Measurements from ENCODE around the gene HIVEP3.

Gene HIVEP3

DNA sequence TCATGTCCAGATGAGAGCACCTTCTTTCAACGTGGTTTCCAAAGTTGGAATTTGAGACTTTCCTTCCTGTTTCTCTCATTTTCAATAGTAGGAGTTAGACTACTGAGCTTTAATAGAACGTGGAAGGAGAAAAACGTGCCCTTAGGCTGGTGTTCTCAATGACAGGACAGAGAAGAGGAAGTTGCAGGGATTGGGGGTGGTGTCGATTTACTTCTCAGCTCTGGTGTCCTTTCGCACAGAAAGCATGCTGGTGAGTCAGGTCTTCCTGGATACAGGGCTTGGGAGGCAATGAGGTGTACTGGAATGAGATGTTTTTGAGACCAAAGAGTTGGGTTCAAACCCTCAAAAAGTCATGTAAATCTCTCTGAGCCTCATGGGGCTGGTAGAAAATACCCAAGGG is 67.1 kb downstream of the HIVEP3 start:
- H3K4me1 ChIP-seq (ENCODE audit: insufficient read depth, low read length) = no peaks in the 10 kb centered on the region
- H3K27me3 ChIP-seq (ENCODE audit: insufficient read depth, low read length) = no peaks in the 10 kb centered on the region
- H3K9me3 ChIP-seq (ENCODE audit: insufficient read depth, low read depth, low read length) = no peaks in the 10 kb centered on the region
- H3K9ac ChIP-seq (ENCODE audit: low read depth, low read length) = no peak overlapping the region
- H3K27ac ChIP-seq (ENCODE audit: low read length) = no peak overlapping the region
- no peaks in the 10 kb centered on the region for H3K36me3 ChIP-seq (ENCODE audit: insufficient read depth, low read depth, low read length)
- H3K4me3 ChIP-seq (ENCODE audit: low read length) = no peak overlapping the region

DNA sequence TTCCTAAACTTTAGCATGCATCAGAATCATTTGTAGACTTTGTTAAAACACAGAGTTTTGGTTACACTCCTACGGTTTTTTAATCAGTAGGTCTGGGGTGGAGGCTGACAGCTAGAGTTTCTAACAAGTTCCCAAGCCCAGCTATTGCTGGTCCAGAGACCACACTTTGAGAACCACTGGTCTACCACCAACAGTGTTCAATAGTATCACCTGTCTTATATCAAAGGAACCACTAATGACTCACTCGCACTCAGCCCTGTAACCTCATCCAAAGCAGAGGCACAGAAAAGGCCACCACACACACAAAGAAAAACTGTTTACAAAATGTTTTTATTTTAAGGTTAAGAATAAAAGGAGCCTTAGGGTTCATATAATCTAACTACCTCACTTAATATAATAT is 68.7 kb downstream of the HIVEP3 start:
- no peak overlapping the region for H3K9ac ChIP-seq (ENCODE audit: low read depth, low read length)
- H3K9me3 ChIP-seq (ENCODE audit: insufficient read depth, low read depth, low read length) = no peaks in the 10 kb centered on the region
- H3K27me3 ChIP-seq (ENCODE audit: insufficient read depth, low read length) = no peaks in the 10 kb centered on the region
- H3K4me1 ChIP-seq (ENCODE audit: insufficient read depth, low read length) = no peaks in the 10 kb centered on the region
- no peak overlapping the region for H3K4me3 ChIP-seq (ENCODE audit: low read length)
- H3K27ac ChIP-seq (ENCODE audit: low read length) = no peak overlapping the region
- H3K36me3 ChIP-seq (ENCODE audit: insufficient read depth, low read depth, low read length) = no peaks in the 10 kb centered on the region

DNA sequence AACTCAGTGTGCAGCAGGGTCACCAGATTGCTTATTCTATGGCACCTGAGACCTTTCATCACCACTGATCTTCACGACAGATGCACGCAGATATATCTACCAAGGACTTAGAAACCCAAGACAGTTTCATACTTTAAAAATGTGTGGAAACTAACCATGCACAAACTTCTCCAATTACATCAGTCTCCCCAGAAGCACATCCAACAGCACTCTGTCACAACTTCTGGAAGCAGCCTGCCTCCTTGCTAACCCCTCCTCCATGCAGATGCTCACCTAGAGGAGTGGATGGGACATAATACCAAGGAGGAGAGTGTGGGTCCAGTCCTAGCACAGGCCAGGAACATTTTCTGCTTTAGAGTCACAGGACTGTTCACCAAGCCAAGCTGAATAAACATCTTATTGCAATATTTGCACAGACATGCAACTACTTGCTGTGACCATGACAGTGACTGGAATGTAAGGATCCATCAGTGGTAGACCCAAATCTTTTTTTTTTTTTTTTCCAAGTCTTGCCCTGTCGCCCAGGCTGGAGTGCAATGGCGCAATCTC is 69.4 kb downstream of the HIVEP3 start:
- Histone ChIP-seq H3K27me3 (ENCODE audit: insufficient read depth, low read length) (no peaks in the 10 kb centered on the region), H3K4me1 (ENCODE audit: insufficient read depth, low read length) (no peaks in the 10 kb centered on the region), H3K9ac (ENCODE audit: low read depth, low read length) (no peak overlapping the region), H3K4me3 (ENCODE audit: low read length) (no peak overlapping the region), H3K27ac (ENCODE audit: low read length) (no peak overlapping the region), H3K36me3 (ENCODE audit: insufficient read depth, low read depth, low read length) (no peaks in the 10 kb centered on the region), H3K9me3 (ENCODE audit: insufficient read depth, low read depth, low read length) (no peaks in the 10 kb centered on the region)

DNA sequence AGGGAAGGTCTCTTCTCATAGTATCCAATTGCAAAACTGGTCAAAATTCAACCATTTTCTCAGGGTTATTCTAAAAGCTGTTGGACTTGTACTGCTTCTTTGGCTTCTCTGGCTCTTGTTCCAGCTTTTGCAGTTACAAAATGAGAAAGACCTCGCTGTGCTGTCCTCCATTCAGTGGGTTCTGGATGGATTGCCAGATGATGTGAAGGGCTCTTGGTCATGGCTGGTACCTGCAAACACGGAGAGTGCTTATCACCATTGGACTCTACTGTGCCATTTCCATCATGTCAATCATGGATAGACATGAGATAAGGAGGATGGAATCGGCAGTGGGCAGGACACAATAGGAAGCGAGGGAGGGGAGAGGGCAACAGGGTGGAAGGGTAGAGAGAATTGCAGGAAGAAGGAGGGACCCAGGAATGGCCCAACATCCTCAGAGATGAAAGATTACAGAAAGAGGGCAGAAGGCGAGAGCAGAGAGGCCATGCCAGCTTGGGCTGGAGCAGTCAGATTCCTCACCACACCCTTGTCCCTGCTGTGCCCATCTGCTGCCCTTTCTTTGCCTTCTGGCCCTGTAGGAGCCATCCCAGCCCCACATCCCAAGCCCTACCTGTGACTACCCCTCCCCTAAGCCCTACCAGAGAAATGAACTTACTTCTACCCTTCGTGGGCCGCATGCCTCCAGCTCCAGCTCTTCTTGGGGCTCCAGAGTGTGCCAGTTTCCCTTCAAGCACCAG is 70.3 kb downstream of the HIVEP3 start:
- Histone ChIP-seq H3K9ac (ENCODE audit: low read depth, low read length) (no peak overlapping the region), H3K36me3 (ENCODE audit: insufficient read depth, low read depth, low read length) (no peaks in the 10 kb centered on the region), H3K27me3 (ENCODE audit: insufficient read depth, low read length) (no peaks in the 10 kb centered on the region), H3K9me3 (ENCODE audit: insufficient read depth, low read depth, low read length) (no peaks in the 10 kb centered on the region), H3K4me1 (ENCODE audit: insufficient read depth, low read length) (peaks cover under 1% of the 10 kb centered on the region), H3K4me3 (ENCODE audit: low read length) (no peak overlapping the region), H3K27ac (ENCODE audit: low read length) (no peak overlapping the region)

DNA sequence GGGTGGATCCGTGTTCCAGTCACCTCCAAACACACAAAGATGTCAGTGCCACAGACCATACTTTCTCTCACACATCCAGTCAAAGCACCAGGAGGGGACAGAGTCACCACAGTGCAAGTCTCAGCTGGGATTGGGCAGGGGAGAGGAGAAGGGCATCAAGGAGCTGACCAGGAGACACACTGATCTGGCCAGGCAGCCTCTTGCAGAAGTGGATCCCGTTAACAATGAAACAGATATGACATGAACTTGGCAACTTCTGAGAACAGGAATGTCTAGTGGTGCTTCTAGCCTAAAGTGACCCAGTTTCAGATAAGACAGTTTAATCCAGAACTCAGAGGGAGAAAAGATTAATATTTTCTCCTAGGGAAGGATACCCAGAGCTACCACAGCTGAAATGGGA is 71.0 kb downstream of the HIVEP3 start:
- Histone ChIP-seq H3K27ac (ENCODE audit: low read length) (no peak overlapping the region), H3K9me3 (ENCODE audit: insufficient read depth, low read depth, low read length) (no peaks in the 10 kb centered on the region), H3K36me3 (ENCODE audit: insufficient read depth, low read depth, low read length) (no peaks in the 10 kb centered on the region), H3K27me3 (ENCODE audit: insufficient read depth, low read length) (no peaks in the 10 kb centered on the region), H3K4me1 (ENCODE audit: insufficient read depth, low read length) (peaks cover 7% of the 10 kb centered on the region), H3K9ac (ENCODE audit: low read depth, low read length) (no peak overlapping the region), H3K4me3 (ENCODE audit: low read length) (no peak overlapping the region)

DNA sequence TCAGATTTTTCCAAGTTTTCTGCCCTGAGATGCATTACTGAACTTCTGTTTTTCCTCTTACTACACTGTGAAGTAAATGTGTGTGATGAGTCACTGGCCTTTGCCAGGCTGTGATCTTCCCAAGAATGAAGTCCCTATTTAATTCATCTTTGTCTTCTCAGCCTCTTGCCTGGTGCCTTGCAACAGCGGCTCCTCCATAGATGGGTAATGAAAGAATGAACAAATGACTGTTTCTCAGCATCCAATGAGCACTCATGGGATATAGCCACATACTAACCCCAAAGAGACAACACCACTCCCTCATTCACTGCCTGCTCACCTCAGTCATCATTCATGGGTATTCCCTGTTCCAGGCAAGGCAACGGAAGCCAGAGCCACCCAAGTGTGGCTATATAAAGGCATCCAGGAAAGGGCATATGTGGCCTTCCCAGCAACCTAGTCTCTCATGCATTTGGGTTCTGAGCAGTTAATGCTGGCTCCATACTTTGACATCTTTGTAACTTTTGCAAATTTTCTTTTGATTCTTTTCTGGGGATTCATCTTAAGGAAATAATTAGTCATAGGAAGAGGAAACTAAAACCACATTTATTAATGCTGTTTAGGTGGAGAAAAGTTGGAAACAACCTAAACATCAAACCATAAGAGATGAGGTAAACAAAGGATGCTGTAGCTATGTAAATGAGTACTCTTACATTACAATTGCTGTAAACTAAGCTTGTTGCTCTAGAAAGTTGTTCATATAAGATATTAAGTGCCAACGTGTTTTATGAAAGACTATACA is 71.9 kb downstream of the HIVEP3 start:
- Histone ChIP-seq H3K27ac (ENCODE audit: low read length) (no peak overlapping the region), H3K4me3 (ENCODE audit: low read length) (no peak overlapping the region), H3K9ac (ENCODE audit: low read depth, low read length) (no peak overlapping the region), H3K36me3 (ENCODE audit: insufficient read depth, low read depth, low read length) (no peaks in the 10 kb centered on the region), H3K4me1 (ENCODE audit: insufficient read depth, low read length) (peaks cover 10% of the 10 kb centered on the region), H3K27me3 (ENCODE audit: insufficient read depth, low read length) (no peaks in the 10 kb centered on the region), H3K9me3 (ENCODE audit: insufficient read depth, low read depth, low read length) (no peaks in the 10 kb centered on the region)

DNA sequence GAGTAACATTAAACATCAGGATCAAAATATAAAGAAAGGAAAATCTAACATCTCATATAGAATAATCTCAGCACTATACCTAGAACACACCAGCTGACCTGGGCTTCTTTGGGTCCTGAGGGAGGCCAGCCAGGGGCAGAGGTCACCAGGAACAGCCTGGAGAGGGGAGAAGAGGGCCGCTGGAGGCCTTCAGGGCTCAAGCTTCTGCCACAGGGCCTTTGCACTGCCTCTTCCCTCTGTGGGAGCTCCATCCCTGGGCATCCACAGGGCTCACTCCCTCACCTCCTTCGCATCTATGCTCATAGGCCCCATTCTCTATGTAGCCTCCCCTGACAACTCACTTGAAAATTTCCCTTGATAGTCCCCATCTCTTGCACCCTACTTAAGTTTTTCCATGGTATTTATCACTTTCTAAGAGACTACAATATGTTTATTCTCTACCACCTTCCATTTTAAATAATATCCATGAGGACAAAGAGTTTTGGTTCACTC is 73.9 kb downstream of the HIVEP3 start:
- Histone ChIP-seq H3K36me3 (ENCODE audit: insufficient read depth, low read depth, low read length) (no peaks in the 10 kb centered on the region), H3K9ac (ENCODE audit: low read depth, low read length) (no peak overlapping the region), H3K4me1 (ENCODE audit: insufficient read depth, low read length) (peaks cover 10% of the 10 kb centered on the region), H3K27me3 (ENCODE audit: insufficient read depth, low read length) (no peaks in the 10 kb centered on the region), H3K27ac (ENCODE audit: low read length) (no peak overlapping the region), H3K9me3 (ENCODE audit: insufficient read depth, low read depth, low read length) (no peaks in the 10 kb centered on the region), H3K4me3 (ENCODE audit: low read length) (no peak overlapping the region)

DNA sequence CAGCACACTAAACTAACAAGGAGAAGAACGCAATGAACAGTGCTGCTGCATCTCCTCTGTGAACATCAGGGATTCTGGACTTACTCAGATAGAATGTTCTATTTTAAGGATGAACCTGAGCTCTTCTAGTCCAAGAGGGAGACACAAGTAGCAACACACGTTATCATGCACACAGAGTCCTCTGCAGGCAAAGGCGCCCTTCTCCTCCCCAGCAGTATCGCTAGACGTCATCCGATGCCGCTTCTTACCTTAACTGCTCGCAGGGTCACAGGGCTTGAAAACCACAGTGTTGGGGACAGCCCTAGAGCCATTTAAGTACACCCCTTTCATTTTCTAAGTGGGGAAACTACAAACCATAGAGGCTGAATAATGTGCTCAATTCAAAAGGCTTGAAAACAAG is 74.5 kb downstream of the HIVEP3 start:
- H3K9ac ChIP-seq (ENCODE audit: low read depth, low read length) = no peak overlapping the region
- H3K27me3 ChIP-seq (ENCODE audit: insufficient read depth, low read length) = no peaks in the 10 kb centered on the region
- no peaks in the 10 kb centered on the region for H3K36me3 ChIP-seq (ENCODE audit: insufficient read depth, low read depth, low read length)
- no peak overlapping the region for H3K27ac ChIP-seq (ENCODE audit: low read length)
- H3K4me1 ChIP-seq (ENCODE audit: insufficient read depth, low read length) = peaks cover 10% of the 10 kb centered on the region
- H3K9me3 ChIP-seq (ENCODE audit: insufficient read depth, low read depth, low read length) = no peaks in the 10 kb centered on the region
- no peak overlapping the region for H3K4me3 ChIP-seq (ENCODE audit: low read length)

DNA sequence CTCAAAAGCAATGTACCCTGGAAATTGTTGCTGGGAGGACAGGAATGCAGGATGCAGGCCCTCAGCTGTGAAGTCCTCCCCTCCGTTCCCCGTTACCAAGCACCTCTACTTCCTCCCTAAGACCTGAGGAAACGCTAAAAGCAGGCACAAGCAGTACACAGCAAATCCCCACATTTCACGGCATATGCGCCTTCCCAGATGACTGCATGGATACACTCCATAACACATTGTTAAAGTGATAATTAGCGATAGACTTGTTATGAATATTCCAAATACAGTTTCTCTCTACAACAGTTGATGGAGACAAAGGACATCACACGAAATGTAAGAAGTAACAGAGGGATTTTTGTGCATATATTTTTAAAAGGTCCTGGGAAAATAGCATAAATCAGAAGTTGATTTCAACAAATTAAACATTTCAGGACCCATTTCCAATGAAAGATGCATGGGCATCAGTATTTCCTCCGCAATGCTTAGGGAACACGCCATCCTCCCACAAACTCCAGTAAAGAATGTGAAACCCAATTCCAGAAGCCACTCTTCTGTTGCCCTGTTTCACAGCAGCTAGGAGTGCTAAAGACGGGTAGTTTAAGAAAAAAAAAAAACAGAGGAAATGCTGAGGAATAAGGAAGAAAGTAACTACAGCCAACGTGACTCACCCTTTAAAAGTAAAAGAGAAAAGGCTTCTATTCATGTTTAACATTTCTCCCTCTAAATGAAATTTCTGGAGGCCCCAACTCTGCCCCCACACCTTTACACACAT is 75.5 kb downstream of the HIVEP3 start:
- Histone ChIP-seq H3K4me3 (ENCODE audit: low read length) (no peak overlapping the region), H3K9ac (ENCODE audit: low read depth, low read length) (no peak overlapping the region), H3K4me1 (ENCODE audit: insufficient read depth, low read length) (peaks cover 10% of the 10 kb centered on the region), H3K27ac (ENCODE audit: low read length) (no peak overlapping the region), H3K36me3 (ENCODE audit: insufficient read depth, low read depth, low read length) (no peaks in the 10 kb centered on the region), H3K9me3 (ENCODE audit: insufficient read depth, low read depth, low read length) (no peaks in the 10 kb centered on the region), H3K27me3 (ENCODE audit: insufficient read depth, low read length) (no peaks in the 10 kb centered on the region)

DNA sequence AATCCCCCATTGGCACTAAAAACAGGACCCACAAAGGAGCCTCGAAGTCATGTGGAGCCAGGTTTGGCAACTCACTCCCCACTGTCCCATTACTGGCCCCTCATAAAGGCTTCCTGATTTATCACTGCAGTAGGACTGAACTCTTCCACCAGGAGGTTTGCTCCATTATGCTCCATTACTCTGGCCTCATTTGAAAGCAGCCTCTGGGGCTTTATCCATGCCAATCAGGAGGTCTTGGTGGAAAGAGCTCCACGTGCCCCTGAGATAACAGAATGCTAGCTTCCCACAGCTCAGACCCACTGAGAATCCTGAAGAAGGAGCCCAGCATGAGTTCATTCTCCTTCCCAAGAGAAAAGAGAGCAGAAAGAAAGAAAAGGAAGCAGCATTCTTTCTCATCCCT is 76.4 kb downstream of the HIVEP3 start:
- Histone ChIP-seq H3K9me3 (ENCODE audit: insufficient read depth, low read depth, low read length) (no peaks in the 10 kb centered on the region), H3K27ac (ENCODE audit: low read length) (no peak overlapping the region), H3K27me3 (ENCODE audit: insufficient read depth, low read length) (no peaks in the 10 kb centered on the region)

DNA sequence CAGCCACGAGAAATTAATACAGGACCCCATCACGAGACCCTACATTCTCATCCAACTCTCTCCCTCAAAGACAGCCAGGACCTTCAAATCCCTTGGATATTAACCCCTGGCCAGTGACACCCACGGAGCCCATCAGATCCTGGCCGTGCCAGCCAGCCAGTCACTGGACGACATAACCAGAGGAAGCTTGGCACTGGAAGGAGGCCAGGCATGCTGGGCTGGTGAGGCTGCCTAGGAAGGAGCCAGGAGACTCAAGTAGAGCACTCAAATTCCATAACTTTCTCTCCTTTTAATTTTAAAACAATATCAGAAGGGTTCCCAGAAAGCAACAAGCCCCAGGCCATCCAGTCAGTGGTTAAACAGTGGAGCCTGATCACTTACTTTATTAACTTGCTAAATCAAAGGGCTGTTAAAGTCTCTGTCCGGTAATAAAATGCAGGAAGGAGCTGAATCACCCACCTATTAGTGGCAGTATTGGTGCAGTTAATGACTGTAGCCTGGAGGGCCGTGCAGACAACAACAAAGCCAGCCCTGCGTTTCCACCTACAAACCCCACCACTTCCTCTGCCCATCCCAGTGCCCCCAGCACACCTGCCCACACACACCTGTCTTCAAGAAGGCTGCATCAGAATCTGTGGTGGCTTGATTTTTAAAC is 78.0 kb downstream of the HIVEP3 start:
- H3K9me3 ChIP-seq (ENCODE audit: insufficient read depth, low read depth, low read length) = no peaks in the 10 kb centered on the region
- no peaks in the 10 kb centered on the region for H3K36me3 ChIP-seq (ENCODE audit: insufficient read depth, low read depth, low read length)
- H3K4me3 ChIP-seq (ENCODE audit: low read length) = no peak overlapping the region
- H3K4me1 ChIP-seq (ENCODE audit: insufficient read depth, low read length) = peaks cover 10% of the 10 kb centered on the region
- H3K9ac ChIP-seq (ENCODE audit: low read depth, low read length) = no peak overlapping the region
- H3K27me3 ChIP-seq (ENCODE audit: insufficient read depth, low read length) = no peaks in the 10 kb centered on the region
- no peak overlapping the region for H3K27ac ChIP-seq (ENCODE audit: low read length)

More for the DNA sequence above, 76.4 kb downstream of the HIVEP3 start:
- H3K4me1 ChIP-seq (ENCODE audit: insufficient read depth, low read length) = peaks cover 10% of the 10 kb centered on the region
- H3K4me3 ChIP-seq (ENCODE audit: low read length) = no peak overlapping the region
- no peaks in the 10 kb centered on the region for H3K36me3 ChIP-seq (ENCODE audit: insufficient read depth, low read depth, low read length)
- no peak overlapping the region for H3K9ac ChIP-seq (ENCODE audit: low read depth, low read length)

All from iPS-20b (cell line).